A172 (cell line): ENCODE data around the gene BAMBI. TPM values are rescaled to one million over a fixed set of nuclear protein-coding genes. Genes with fewer than 3 reads are reported as not detected.

ENCODE experiments used
- DNase-seq: peaks from one replicate; pipeline ENCODE4 v3.0.0-alpha.2; 2015; ENCODE audit warnings: low spot score
- total RNA-seq: library from RNA; depleted of rRNA; stranded (reverse); fragments of >200 nt; shearing (Covaris generic); gene quantifications from 2 replicates; pipeline ENCODE4 v1.2.3, GENCODE V29; 2014

BAMBI gene
- total RNA-seq, 1 experiment from 2014 or later = 43.8 TPM

- no peak for DNase-seq
Observed at GRCh38 chr10:28704464-28705161, 27.3 kb downstream of the BAMBI start.

DNA sequence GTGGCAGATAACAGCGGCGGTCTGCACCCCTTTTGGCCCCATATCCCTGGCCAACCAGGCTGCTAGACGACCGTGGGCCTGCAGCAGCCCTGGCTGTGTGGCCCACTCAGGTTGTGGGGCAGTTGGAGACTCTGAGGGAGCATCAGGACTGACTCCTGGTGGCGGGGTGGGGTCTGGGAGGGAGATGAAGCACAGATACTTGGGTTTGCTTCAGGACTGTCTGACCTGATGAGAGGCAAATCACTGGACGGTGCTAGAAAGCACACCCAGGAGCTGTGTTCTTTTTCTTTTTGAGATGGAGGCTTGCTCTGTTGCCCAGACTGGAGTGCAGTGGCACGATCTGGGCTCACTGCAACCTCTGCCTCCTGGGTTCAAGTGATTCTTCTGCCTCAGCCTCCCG, 28.2 kb downstream of the BAMBI start:
- no peak for DNase-seq

GRCh38 chr10:28709001-28709710, 31.8 kb downstream of the BAMBI start:
- no peak for DNase-seq

DNA sequence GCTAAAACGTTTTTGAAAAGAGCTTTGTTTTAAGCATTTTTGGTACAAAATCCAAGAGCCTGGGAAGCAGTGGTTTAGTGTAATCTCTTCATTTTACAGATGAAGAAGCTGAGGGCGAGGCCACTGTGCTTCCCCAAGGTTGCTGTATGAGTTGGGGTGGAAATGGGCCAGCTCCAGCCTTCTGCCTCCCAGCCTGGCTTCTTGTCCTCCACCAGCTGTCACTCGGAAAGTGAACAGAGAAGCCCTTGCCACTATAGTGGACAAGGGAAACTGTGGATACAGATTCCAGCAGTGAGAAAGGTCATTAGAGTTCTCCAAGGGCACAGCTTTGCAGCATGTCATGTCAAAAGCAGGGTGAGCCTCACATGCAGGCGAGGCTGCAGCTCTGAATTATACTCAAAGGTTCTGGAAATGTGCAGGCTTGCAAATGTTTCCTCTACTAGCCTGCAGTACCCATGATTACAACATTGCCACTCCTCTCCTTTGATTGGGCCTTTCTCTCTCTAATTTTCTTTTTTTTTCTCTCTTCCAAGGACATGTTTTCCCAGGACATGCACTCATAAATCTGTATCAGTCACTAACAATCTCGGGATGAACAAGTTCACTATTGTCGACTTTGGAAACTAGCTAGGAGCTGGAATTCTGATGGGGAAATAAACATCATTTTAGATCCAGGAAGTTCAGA, 33.0 kb downstream of the BAMBI start:
- no peak for DNase-seq

DNA sequence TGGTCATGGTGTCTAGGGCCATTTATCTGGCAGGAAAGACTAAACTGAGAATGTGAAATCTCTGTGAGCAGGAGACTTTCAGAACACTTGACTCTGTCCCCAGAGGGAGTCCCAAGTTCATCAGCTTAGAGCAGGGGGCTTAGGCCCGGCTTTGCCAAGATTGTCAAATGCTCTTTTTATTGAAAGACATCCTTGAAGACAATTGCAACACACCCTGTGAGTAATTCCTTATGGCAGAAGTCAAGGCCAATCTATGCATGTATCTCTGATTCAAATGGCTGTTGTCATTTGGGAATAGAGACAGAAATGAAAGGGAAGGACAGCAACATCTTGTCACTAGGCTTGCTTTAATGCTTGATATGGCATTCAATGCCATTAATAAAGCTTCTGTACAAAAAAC, 33.7 kb downstream of the BAMBI start:
- DNase-seq = no peak

- DNase-seq = no peak
Observed at GRCh38 chr10:28711776-28712175, 34.5 kb downstream of the BAMBI start.

GRCh38 chr10:28713626-28714352, 36.5 kb downstream of the BAMBI start:
- no peak for DNase-seq

DNA sequence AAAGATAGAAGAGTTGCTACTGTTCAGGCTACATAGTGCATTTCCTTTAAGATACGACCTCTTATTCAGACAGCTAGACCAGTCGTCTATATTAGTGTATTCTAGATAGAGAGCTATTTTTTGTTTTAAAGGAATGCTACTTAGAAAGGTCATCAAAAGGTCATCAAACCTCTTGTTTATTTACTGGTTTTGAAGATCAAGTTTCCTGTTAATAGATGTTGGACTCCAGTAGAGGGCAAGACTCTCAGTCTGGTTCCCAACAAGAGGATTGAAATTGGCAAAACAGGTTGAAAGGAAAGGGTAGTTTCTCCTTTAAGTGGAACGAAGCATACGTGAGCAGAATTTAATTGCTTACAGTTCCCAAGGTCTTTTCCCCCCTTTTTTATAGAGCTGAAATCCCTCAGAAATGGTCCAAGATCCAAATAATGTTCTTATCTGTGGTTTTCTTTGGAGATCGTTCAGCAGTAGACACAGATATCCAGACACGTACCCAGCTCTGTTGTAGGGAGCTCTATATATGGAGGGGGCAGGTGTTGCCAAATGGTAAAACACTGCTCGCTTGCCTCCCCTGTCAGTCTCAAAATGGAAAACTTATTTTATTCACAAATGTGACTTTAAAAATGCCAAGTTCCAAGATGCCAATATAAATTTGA, 37.2 kb downstream of the BAMBI start:
- DNase-seq = no peak

- DNase-seq = no peak
Observed at GRCh38 chr10:28715246-28715645, 37.9 kb downstream of the BAMBI start.

GRCh38 chr10:28715757-28716156, 38.4 kb downstream of the BAMBI start:
- no peak for DNase-seq

GRCh38 chr10:28716748-28717147, 39.4 kb downstream of the BAMBI start:
- DNase-seq = no peak

DNA sequence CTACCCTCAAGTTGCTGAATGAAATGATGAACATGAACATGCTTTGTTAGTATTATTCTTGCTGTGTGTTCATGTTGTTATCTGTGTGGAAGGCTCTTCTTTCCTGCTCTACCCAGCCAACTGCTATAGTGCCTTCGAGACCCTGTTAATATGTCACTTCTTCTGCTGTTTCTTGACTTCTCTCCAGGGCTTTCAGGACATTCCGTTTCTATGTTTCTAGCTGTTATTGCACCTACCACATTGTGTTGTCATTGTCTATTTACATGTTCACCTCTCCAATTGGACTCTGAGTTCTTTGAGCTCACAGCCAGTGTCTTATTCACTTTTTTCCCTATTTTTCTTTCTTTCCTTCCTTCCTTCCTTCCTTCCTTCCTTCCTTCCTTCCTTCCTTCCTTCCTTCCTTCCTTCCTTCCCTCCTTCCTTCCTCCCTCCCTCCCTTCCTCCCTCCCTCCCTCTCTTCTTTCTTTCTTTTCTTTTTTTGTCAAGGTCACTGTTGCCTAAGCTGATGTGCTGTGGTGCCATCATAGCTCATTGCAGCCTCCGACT, 40.4 kb downstream of the BAMBI start:
- DNase-seq = no peak

DNA sequence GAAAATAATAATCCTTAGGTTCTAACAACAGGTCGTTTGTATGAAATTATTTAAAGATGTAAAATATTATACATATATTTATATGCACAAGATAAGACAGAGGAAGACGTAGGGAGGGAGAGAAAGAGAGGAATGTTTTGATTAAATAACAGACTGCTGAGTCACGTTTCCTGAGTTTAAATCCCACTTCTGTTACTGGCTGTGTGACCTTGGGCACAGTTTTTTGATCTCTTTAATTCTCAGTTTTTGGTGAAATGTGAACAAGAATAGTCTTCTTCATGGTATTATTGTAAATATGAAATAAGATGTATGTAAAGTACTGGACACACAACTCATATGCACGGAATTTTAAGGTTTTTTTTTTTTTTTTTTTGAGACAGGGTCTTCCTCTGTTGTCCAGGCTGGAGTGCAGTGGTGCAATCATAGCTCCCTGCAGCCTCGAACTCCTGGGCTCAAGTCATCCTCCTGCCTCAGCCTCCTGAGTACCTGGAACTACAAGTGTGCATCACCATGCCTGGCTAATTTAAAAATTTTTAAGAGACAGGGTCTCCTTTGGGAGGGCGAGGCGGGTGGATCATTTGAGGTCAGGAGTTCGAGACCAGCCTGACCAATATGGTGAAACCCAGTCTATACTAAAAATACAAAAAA, 42.6 kb downstream of the BAMBI start:
- DNase-seq = peak; percentile 76

- DNase-seq = no peak
Observed at GRCh38 chr10:28721318-28721951, 44.1 kb downstream of the BAMBI start.

GRCh38 chr10:28722065-28722803, 44.9 kb downstream of the BAMBI start:
- DNase-seq = no peak

GRCh38 chr10:28728366-28728765, 51.0 kb downstream of the BAMBI start:
- no peak for DNase-seq

GRCh38 chr10:28730031-28730778, 52.9 kb downstream of the BAMBI start:
- peak; percentile 15 for DNase-seq

DNA sequence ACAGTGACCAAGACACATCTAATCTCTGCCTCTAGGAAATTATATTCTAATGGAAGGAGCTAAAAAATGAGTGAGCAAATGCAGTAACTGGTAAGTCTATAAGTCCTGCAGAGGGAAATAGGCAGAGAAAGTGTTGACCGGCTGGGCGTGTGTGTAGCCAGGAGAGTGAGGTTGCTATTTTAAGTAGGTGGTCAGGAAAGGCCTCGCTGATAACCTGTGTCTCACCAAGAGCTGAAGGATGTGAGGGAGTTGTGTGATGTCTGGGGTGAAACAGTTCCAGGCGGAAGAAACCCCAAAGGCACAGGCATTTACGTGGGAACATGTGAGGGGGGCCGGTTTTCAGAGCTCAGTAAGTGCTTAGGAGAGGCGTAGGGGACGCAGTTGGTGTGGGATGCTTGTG, 54.8 kb downstream of the BAMBI start:
- no peak for DNase-seq
